Subcutaneous abdominal adipose tissue (tissue), 5 donors: ENCODE data around the gene PKP4.

Experiments
- H3K27ac ChIP-seq: one replicate; pipeline ENCODE4 v1.7.0; 2013; ENCODE audit warnings: low read depth, mild to moderate bottlenecking, inconsistent platforms, low read length, moderate library complexity
- H3K27me3 ChIP-seq, 5 donors: one replicate each; pipeline ENCODE4 v1.7.0; 2013; ENCODE audit warnings: low read length in 5 of 5, inconsistent platforms in 1 of 5; ENCODE audit not compliant: control insufficient read depth in 5 of 5, insufficient read depth in 4 of 5
- H3K36me3 ChIP-seq, 5 donors: one replicate each; pipeline ENCODE4 v1.7.0; 2013; ENCODE audit warnings: low read length in 5 of 5; ENCODE audit not compliant: control insufficient read depth in 5 of 5, insufficient read depth in 5 of 5
- H3K4me1 ChIP-seq, 5 donors: one replicate each; pipeline ENCODE4 v1.7.0; 2013; ENCODE audit warnings: low read length in 5 of 5, mild to moderate bottlenecking in 3 of 5, moderate library complexity in 1 of 5; ENCODE audit not compliant: control insufficient read depth in 5 of 5, insufficient read depth in 5 of 5
- H3K4me3 ChIP-seq, 5 donors: one replicate each; pipeline ENCODE4 v1.7.0; 2013; ENCODE audit warnings: low read length in 5 of 5, low read depth in 1 of 5
- H3K9ac ChIP-seq, 5 donors: one replicate each; pipeline ENCODE4 v1.7.0; 2013; ENCODE audit warnings: low read length in 5 of 5, mild to moderate bottlenecking in 4 of 5, moderate library complexity in 3 of 5
- H3K9me3 ChIP-seq, 5 donors: one replicate each; pipeline ENCODE4 v1.7.0; 2013; ENCODE audit warnings: low read length in 5 of 5; ENCODE audit not compliant: control insufficient read depth in 5 of 5
- donor health status: healthy.
- donor health status: healthy.
- donor health status: healthy.
- donor health status: healthy.
- donor health status: healthy.

PKP4 gene

GRCh38 chr2:158722266-158723105 lies 265.7 kb downstream of the PKP4 start:
- H3K9ac ChIP-seq = no peak overlapping the region
- H3K4me3 ChIP-seq = no peak overlapping the region
- no peaks in the 10 kb centered on the region for H3K36me3 ChIP-seq
- no peaks in the 10 kb centered on the region for H3K9me3 ChIP-seq
- peaks cover 0 to 34% (median 2%) of the 10 kb centered on the region in 5 donors for H3K4me1 ChIP-seq
- no peak overlapping the region for H3K27ac ChIP-seq
- H3K27me3 ChIP-seq = peaks cover 0 to 3% (median 0%) of the 10 kb centered on the region in 5 donors

GRCh38 chr2:158723181-158723838 lies 266.6 kb downstream of the PKP4 start:
- Histone ChIP-seq H3K4me1 (peaks cover 0 to 30% (median 2%) of the 10 kb centered on the region in 5 donors), H3K36me3 (no peaks in the 10 kb centered on the region), H3K27me3 (peaks cover 0 to 3% (median 0%) of the 10 kb centered on the region in 5 donors), H3K4me3 (no peak overlapping the region), H3K9ac (no peak overlapping the region), H3K9me3 (no peaks in the 10 kb centered on the region), H3K27ac (no peak overlapping the region)

- H3K4me3 ChIP-seq = no peak overlapping the region
- no peak overlapping the region for H3K9ac ChIP-seq
- H3K27me3 ChIP-seq = peaks cover 0 to 3% (median 0%) of the 10 kb centered on the region in 5 donors
- H3K36me3 ChIP-seq = no peaks in the 10 kb centered on the region
- H3K27ac ChIP-seq = no peak overlapping the region
- peaks cover 0 to 21% (median 0%) of the 10 kb centered on the region in 5 donors for H3K4me1 ChIP-seq
- no peaks in the 10 kb centered on the region for H3K9me3 ChIP-seq
Observed at GRCh38 chr2:158723921-158724802, 267.4 kb downstream of the PKP4 start.

GRCh38 chr2:158724803-158725381 lies 268.1 kb downstream of the PKP4 start:
- no peaks in the 10 kb centered on the region for H3K36me3 ChIP-seq
- H3K4me1 ChIP-seq = peaks cover 0 to 17% (median 0%) of the 10 kb centered on the region in 5 donors
- no peak overlapping the region for H3K4me3 ChIP-seq
- H3K9me3 ChIP-seq = no peaks in the 10 kb centered on the region
- no peak overlapping the region for H3K9ac ChIP-seq
- H3K27me3 ChIP-seq = peaks cover 0 to 3% (median 0%) of the 10 kb centered on the region in 5 donors
- H3K27ac ChIP-seq = no peak overlapping the region

- H3K36me3 ChIP-seq = no peaks in the 10 kb centered on the region
- no peak overlapping the region for H3K9ac ChIP-seq
- no peak overlapping the region for H3K4me3 ChIP-seq
- peaks cover 0 to 11% (median 0%) of the 10 kb centered on the region in 5 donors for H3K4me1 ChIP-seq
- H3K27me3 ChIP-seq = peaks cover 0 to 3% (median 2%) of the 10 kb centered on the region in 5 donors
- H3K9me3 ChIP-seq = no peaks in the 10 kb centered on the region
- H3K27ac ChIP-seq = no peak overlapping the region
Observed at GRCh38 chr2:158725441-158725891, 268.7 kb downstream of the PKP4 start.

- Histone ChIP-seq H3K27me3 (peaks cover 0 to 6% (median 2%) of the 10 kb centered on the region in 5 donors), H3K4me3 (no peak overlapping the region), H3K9ac (no peak overlapping the region), H3K36me3 (no peaks in the 10 kb centered on the region), H3K27ac (no peak overlapping the region), H3K9me3 (no peaks in the 10 kb centered on the region), H3K4me1 (peaks cover 0 to 7% (median 0%) of the 10 kb centered on the region in 5 donors)
Observed at GRCh38 chr2:158726911-158727592, 270.3 kb downstream of the PKP4 start.

GRCh38 chr2:158728422-158728821 lies 271.7 kb downstream of the PKP4 start:
- H3K36me3 ChIP-seq = no peaks in the 10 kb centered on the region
- no peaks in the 10 kb centered on the region for H3K9me3 ChIP-seq
- H3K4me1 ChIP-seq = peaks cover 0 to 2% (median 0%) of the 10 kb centered on the region in 5 donors
- H3K27me3 ChIP-seq = peaks cover 0 to 6% (median 0%) of the 10 kb centered on the region in 5 donors
- H3K4me3 ChIP-seq = no peak overlapping the region
- no peak overlapping the region for H3K9ac ChIP-seq
- H3K27ac ChIP-seq = no peak overlapping the region

- Histone ChIP-seq H3K9me3 (no peaks in the 10 kb centered on the region), H3K36me3 (no peaks in the 10 kb centered on the region), H3K4me3 (no peak overlapping the region), H3K27me3 (peaks cover 0 to 6% (median 0%) of the 10 kb centered on the region in 5 donors), H3K27ac (no peak overlapping the region), H3K9ac (no peak overlapping the region), H3K4me1 (peaks cover 0 to 2% (median 0%) of the 10 kb centered on the region in 5 donors)
Observed at GRCh38 chr2:158729451-158729850, 272.7 kb downstream of the PKP4 start.
